Kidney (tissue), 14 donors: Measurements from ENCODE around the gene ULBP2. TPM values are rescaled to one million over a fixed set of nuclear protein-coding genes. Genes with fewer than 3 reads are reported as not detected.

Source experiments
- DNase-seq, 5 donors: peaks; one replicate each; pipeline ENCODE4 v3.0.0-alpha.2; 2013 to 2020
- FAIRE-seq: peaks from 2 replicates; lab custom pipeline; 2012; peaks lifted over from hg19 to GRCh38; lab: Jason Lieb, UNC
- H3K27ac ChIP-seq, 2 donors: one replicate each; pipeline ENCODE4 v1.7.0; 2013; ENCODE audit warnings: low read depth in 2 of 2, low read length in 2 of 2, inconsistent platforms in 1 of 2
- H3K27me3 ChIP-seq: one replicate; pipeline ENCODE4 v1.7.1; 2013; ENCODE audit warnings: low read length, inconsistent platforms; ENCODE audit not compliant: control insufficient read depth, insufficient read depth
- H3K36me3 ChIP-seq, 3 donors: one replicate each; pipeline versions ENCODE4 v1.7.0 to v1.7.1; 2013; ENCODE audit warnings: low read length in 3 of 3, control low read depth in 1 of 3, inconsistent platforms in 1 of 3; ENCODE audit not compliant: insufficient read depth in 3 of 3, control insufficient read depth in 2 of 3
- H3K4me1 ChIP-seq, 3 donors: one replicate each; pipeline versions ENCODE4 v1.7.0 to v1.7.1; 2013; ENCODE audit warnings: low read length in 3 of 3, inconsistent platforms in 1 of 3, low read depth in 1 of 3; ENCODE audit not compliant: control insufficient read depth in 2 of 3, insufficient read depth in 2 of 3
- H3K4me3 ChIP-seq, 3 donors: one replicate each; pipeline versions ENCODE4 v1.7.0 to v1.8.1; 2013; ENCODE audit warnings: low read length in 3 of 3, control low read depth in 1 of 3, inconsistent platforms in 1 of 3
- H3K9ac ChIP-seq, 3 donors: one replicate each; pipeline versions ENCODE4 v1.7.0 to v1.7.1; 2013; ENCODE audit warnings: low read length in 3 of 3, control low read depth in 1 of 3, inconsistent platforms in 1 of 3
- H3K9me3 ChIP-seq, 3 donors: one replicate each; pipeline versions ENCODE4 v1.7.0 to v1.7.1; 2013; ENCODE audit warnings: low read length in 3 of 3, control low read depth in 1 of 3, inconsistent platforms in 1 of 3; ENCODE audit not compliant: control insufficient read depth in 2 of 3, insufficient read depth in 1 of 3
- CTCF ChIP-seq: IDR thresholded peaks from 3 replicates; pipeline ENCODE4 v1.5.1; 2012; ENCODE audit warnings: mild to moderate bottlenecking, moderate library complexity, borderline replicate concordance; ENCODE audit not compliant: insufficient read depth; ENCODE audit errors: extremely low read depth
- intact Hi-C: fragments of 100-400 bp; cut with DNase I; formaldehyde crosslinking; loops from one replicate; pipeline ENCODE4 v1.11.1; 2022
- polyA plus RNA-seq: library from polyadenylated mRNA; stranded (reverse); fragments of 350-450 nt; fragmentation: Illumina TruSeq; extraction: RNeasy Lipid Tissue Mini Kit (QIAGEN cat#74804); gene quantifications from one replicate; pipeline ENCODE4 v1.2.3, GENCODE V29; 2014; ENCODE audit warnings: low read depth, low replicate concordance; ENCODE audit not compliant: insufficient read depth
- total RNA-seq: library from RNA; stranded (reverse); fragmentation: NEBNext Ultra II Directional; extraction: Animal tissue kit (Norgen Biotek cat#: 25700); gene quantifications from one replicate; pipeline ENCODE4 v1.2.1, GENCODE V29; 2021
- donor health status: control.
- donor health status: control.
- donor health status: control.
- donor health status: control.
- donor health status: control.
- donor health status: DM: yes; HTN: yes; CAD: no.
- donor health status: Normal renal cell carcinoma (clear cell type).

The ULBP2 gene
- total and polyA plus RNA-seq, 2 donors from 2014 or later, result 1.3 to 2.5 TPM

GRCh38 chr6:149995235-149995750, 53.5 kb downstream of the ULBP2 start:
- H3K9ac ChIP-seq, result no peak overlapping the region
- H3K4me3 ChIP-seq, result no peak overlapping the region
- peaks cover 32% of the 10 kb centered on the region for H3K27me3 ChIP-seq
- FAIRE-seq (no peak), DNase-seq (no peak)
- no peak for TF ChIP-seq CTCF
- H3K27ac ChIP-seq, result no peak overlapping the region
- H3K9me3 ChIP-seq, result no peaks in the 10 kb centered on the region
- no peaks in the 10 kb centered on the region for H3K36me3 ChIP-seq
- peaks cover 0 to 3% (median 0%) of the 10 kb centered on the region in 3 donors for H3K4me1 ChIP-seq
- intact Hi-C loops, result no loop called here

GRCh38 chr6:149995971-149996370, 54.2 kb downstream of the ULBP2 start:
- DNase-seq, result no peak
- no peak for TF ChIP-seq CTCF
- H3K9ac ChIP-seq, result no peak overlapping the region
- FAIRE-seq, result no peak
- H3K27ac ChIP-seq, result no peak overlapping the region
- no peaks in the 10 kb centered on the region for H3K9me3 ChIP-seq
- no peak overlapping the region for H3K4me3 ChIP-seq
- H3K27me3 ChIP-seq, result peaks cover 28% of the 10 kb centered on the region
- no peaks in the 10 kb centered on the region for H3K4me1 ChIP-seq
- intact Hi-C loops, result no loop called here
- no peaks in the 10 kb centered on the region for H3K36me3 ChIP-seq

Other genes with a start within 250 kb of the ULBP2 start
- gene LATS1, start 223.9 kb upstream of the ULBP2 start, total RNA-seq, result 32.4 TPM
- gene LATS1, start 223.9 kb upstream of the ULBP2 start, polyA plus RNA-seq, result 3.3 TPM
- 36.1 TPM for gene NUP43, start 195.5 kb upstream of the ULBP2 start, total RNA-seq
- 9.9 TPM for gene NUP43, start 195.5 kb upstream of the ULBP2 start, polyA plus RNA-seq
- 62.8 TPM for gene PCMT1, start 192.3 kb upstream of the ULBP2 start, total RNA-seq
- 71.2 TPM for gene PCMT1, start 192.3 kb upstream of the ULBP2 start, polyA plus RNA-seq
- 34.0 TPM for gene LRP11, start 77.7 kb upstream of the ULBP2 start, total RNA-seq
- 22.1 TPM for gene LRP11, start 77.7 kb upstream of the ULBP2 start, polyA plus RNA-seq
- 1.0 TPM for gene RAET1E, start 43.9 kb upstream of the ULBP2 start, total RNA-seq
- gene RAET1E, start 43.9 kb upstream of the ULBP2 start, polyA plus RNA-seq, result 3.1 TPM
- 0.41 TPM for gene RAET1G, start 18.9 kb upstream of the ULBP2 start, total RNA-seq
- gene RAET1G, start 18.9 kb upstream of the ULBP2 start, polyA plus RNA-seq, result 1.3 TPM
- 0.72 TPM for gene ULBP1, start 21.9 kb downstream of the ULBP2 start, total RNA-seq
- 0.47 TPM for gene ULBP1, start 21.9 kb downstream of the ULBP2 start, polyA plus RNA-seq
- 3.3 TPM for gene RAET1L, start 83.5 kb downstream of the ULBP2 start, total RNA-seq
- gene RAET1L, start 83.5 kb downstream of the ULBP2 start, polyA plus RNA-seq, result not detected
- 5.0 TPM for gene ULBP3, start 127.1 kb downstream of the ULBP2 start, total RNA-seq
- 0.71 TPM for gene ULBP3, start 127.1 kb downstream of the ULBP2 start, polyA plus RNA-seq
- 15.8 TPM for gene PPP1R14C, start 201.0 kb downstream of the ULBP2 start, total RNA-seq
- 6.5 TPM for gene PPP1R14C, start 201.0 kb downstream of the ULBP2 start, polyA plus RNA-seq